HG03354 (cell line): ENCODE results near the gene KYAT1.

Experiments used
- ATAC-seq: cut with Tn5 transposase; IDR thresholded peaks from one replicate; pipeline ENCODE4 v1.9.1; 2021; ENCODE audit warnings: mild to moderate bottlenecking; ENCODE audit not compliant: unreplicated experiment, poor library complexity, severe bottlenecking

KYAT1 gene

GRCh38 chr9:128910906-128911305 is 29.2 kb upstream of the KYAT1 start:
- no peak for ATAC-seq

- ATAC-seq, result no peak
These were observed 28.1 kb upstream of the KYAT1 start for GRCh38 chr9:128909859-128910258.

- ATAC-seq, result no peak
These were observed 26.6 kb upstream of the KYAT1 start for GRCh38 chr9:128908372-128908771.

GRCh38 chr9:128906741-128907140 is 25.0 kb upstream of the KYAT1 start:
- ATAC-seq, result no peak

GRCh38 chr9:128905964-128906363 is 24.2 kb upstream of the KYAT1 start:
- no peak for ATAC-seq

GRCh38 chr9:128903871-128904620 is 22.3 kb upstream of the KYAT1 start:
- no peak for ATAC-seq

- ATAC-seq, result no peak
These were observed 21.3 kb upstream of the KYAT1 start for GRCh38 chr9:128903079-128903461.

- peak; percentile 92 for ATAC-seq
These were observed 20.8 kb upstream of the KYAT1 start for GRCh38 chr9:128902351-128903078.

GRCh38 chr9:128901822-128902221 is 20.1 kb upstream of the KYAT1 start:
- no peak for ATAC-seq

GRCh38 chr9:128901379-128901778 is 19.6 kb upstream of the KYAT1 start:
- no peak for ATAC-seq

- no peak for ATAC-seq
These were observed 18.0 kb upstream of the KYAT1 start for GRCh38 chr9:128899566-128900322.

GRCh38 chr9:128898845-128899565 is 17.3 kb upstream of the KYAT1 start:
- no peak for ATAC-seq

- ATAC-seq, result no peak
These were observed 16.6 kb upstream of the KYAT1 start for GRCh38 chr9:128898382-128898781.

GRCh38 chr9:128895556-128895955 is 13.8 kb upstream of the KYAT1 start:
- ATAC-seq, result no peak

- no peak for ATAC-seq
These were observed 13.0 kb upstream of the KYAT1 start for GRCh38 chr9:128894764-128895163.

- no peak for ATAC-seq
These were observed 11.6 kb upstream of the KYAT1 start for GRCh38 chr9:128893354-128893753.

- ATAC-seq, result no peak
These were observed 10.6 kb upstream of the KYAT1 start for GRCh38 chr9:128892221-128892921.

GRCh38 chr9:128891321-128892220 is 9.8 kb upstream of the KYAT1 start:
- ATAC-seq, result no peak
